T-cell (primary cell): ENCODE results near the gene HSP90AB1. TPM values are rescaled to one million over a fixed set of nuclear protein-coding genes. Genes with fewer than 3 reads are reported as not detected.

Experiments
- ATAC-seq, 4 experiments: fragments of 200-7000 bp in 3 of 4; fragments of 150-1000 bp in 1 of 4; cut with Tn5 transposase; replicated peaks in 1 of 4; 1 replicate in 3 of 4; 2 replicates in 1 of 4; pipeline ENCODE4 v1.10.0; 2021; ENCODE audit warnings: moderate library complexity in 3 of 4, mild to moderate bottlenecking in 2 of 4, moderate number of reproducible peaks in 1 of 4
- CTCF ChIA-PET, 2 donors: fragments of 300-600 bp; sonication (Branson Sonifier 250); formaldehyde crosslinking; loops; one replicate each; lab custom pipeline; 2022; ENCODE audit warnings: antibody characterized with exemption in 2 of 2; lab: Charles Lee
- POLR2A ChIA-PET, 2 donors: fragments of 300-600 bp; sonication (Branson Sonifier 250); formaldehyde crosslinking; loops; one replicate each; lab custom pipeline; 2022; ENCODE audit warnings: antibody characterized with exemption in 2 of 2; lab: Charles Lee
- DNase-seq, 35 experiments: peaks; one replicate each; pipeline versions ENCODE4 v3.0.0 to v3.0.0-alpha.2; 2013 to 2023
- H3K27ac ChIP-seq: one replicate; pipeline ENCODE4 v1.5.1; 2013; ENCODE audit warnings: low read length
- H3K27me3 ChIP-seq, 2 experiments: replicated peaks in 1 of 2; 1 replicate in 1 of 2; 2 replicates in 1 of 2; pipeline versions ENCODE4 v1.6.1 to v1.7.0; 2013; ENCODE audit warnings: low read length in 1 of 2, mixed read lengths in 1 of 2; ENCODE audit not compliant: control insufficient read depth in 2 of 2, insufficient read depth in 2 of 2; ENCODE audit errors: extremely low read depth in 1 of 2
- H3K36me3 ChIP-seq, 2 donors: 1 replicate in 1 of 2; 2 replicates in 1 of 2; pipeline versions ENCODE4 v1.6.1 to v1.7.0; 2013; ENCODE audit warnings: low read length in 1 of 2; ENCODE audit not compliant: control insufficient read depth in 2 of 2, insufficient read depth in 1 of 2; ENCODE audit errors: extremely low read depth in 1 of 2
- H3K4me1 ChIP-seq, 2 experiments: 1 replicate in 1 of 2; 2 replicates in 1 of 2; pipeline versions ENCODE4 v1.6.1 to v1.7.0; 2013; ENCODE audit warnings: low read length in 2 of 2, mixed read lengths in 1 of 2; ENCODE audit not compliant: insufficient read depth in 2 of 2, control insufficient read depth in 1 of 2; ENCODE audit errors: extremely low read depth in 1 of 2
- H3K4me3 ChIP-seq, 2 donors: 1 replicate in 1 of 2; 2 replicates in 1 of 2; pipeline versions ENCODE4 v1.5.1 to v1.7.0; 2013; ENCODE audit warnings: mild to moderate bottlenecking in 2 of 2, low read length in 1 of 2, moderate library complexity in 1 of 2; ENCODE audit not compliant: control insufficient read depth in 1 of 2; ENCODE audit errors: extremely low read depth in 1 of 2
- H3K9me3 ChIP-seq: 2 replicates; pipeline ENCODE4 v1.7.0; 2013
- H3K27ac Mint-ChIP-seq, 2 donors: one replicate each; pipeline ENCODE4 v1.8.0; 2020 to 2021; ENCODE audit warnings: mild to moderate bottlenecking in 2 of 2, mixed read lengths in 2 of 2
- H3K27me3 Mint-ChIP-seq, 2 donors: one replicate each; pipeline ENCODE4 v1.8.0; 2021 to 2022; ENCODE audit warnings: mixed read lengths in 2 of 2
- H3K36me3 Mint-ChIP-seq: one replicate; pipeline ENCODE4 v1.8.0; 2021; ENCODE audit warnings: mixed read lengths
- H3K4me1 Mint-ChIP-seq, 3 donors: one replicate each; pipeline ENCODE4 v1.8.0; 2020 to 2022; ENCODE audit warnings: mixed read lengths in 3 of 3, mild to moderate bottlenecking in 1 of 3
- H3K4me3 Mint-ChIP-seq, 3 donors: one replicate each; pipeline ENCODE4 v1.8.0; 2020 to 2022; ENCODE audit warnings: mild to moderate bottlenecking in 3 of 3, mixed read lengths in 3 of 3, moderate library complexity in 3 of 3
- H3K9me3 Mint-ChIP-seq, 3 donors: one replicate each; pipeline ENCODE4 v1.8.0; 2020 to 2022; ENCODE audit warnings: mixed read lengths in 3 of 3
- WGBS: methylation state at CpG from one replicate; pipeline ENCODE4 v1.1.5; 2013; ENCODE audit warnings: missing lambda C conversion rate; ENCODE audit not compliant: insufficient coverage; 5-methylcytosine and 5-hydroxymethylcytosine counted together
- total RNA-seq, 35 experiments: library from RNA in 6 of 35; stranded (reverse) in 6 of 35; fragments of 120-200 nt in 1 of 35; gene quantifications; one replicate each; pipeline versions ENCODE4 v1.2.1 to v1.2.4 and lab custom pipeline; 2013 to 2026

Gene HSP90AB1
- total RNA-seq, 5 donors from 2014 or later (not counting 1 experiment from before 2014, with no cell fraction given), result 394 to 454 (median 404) TPM

DNA sequence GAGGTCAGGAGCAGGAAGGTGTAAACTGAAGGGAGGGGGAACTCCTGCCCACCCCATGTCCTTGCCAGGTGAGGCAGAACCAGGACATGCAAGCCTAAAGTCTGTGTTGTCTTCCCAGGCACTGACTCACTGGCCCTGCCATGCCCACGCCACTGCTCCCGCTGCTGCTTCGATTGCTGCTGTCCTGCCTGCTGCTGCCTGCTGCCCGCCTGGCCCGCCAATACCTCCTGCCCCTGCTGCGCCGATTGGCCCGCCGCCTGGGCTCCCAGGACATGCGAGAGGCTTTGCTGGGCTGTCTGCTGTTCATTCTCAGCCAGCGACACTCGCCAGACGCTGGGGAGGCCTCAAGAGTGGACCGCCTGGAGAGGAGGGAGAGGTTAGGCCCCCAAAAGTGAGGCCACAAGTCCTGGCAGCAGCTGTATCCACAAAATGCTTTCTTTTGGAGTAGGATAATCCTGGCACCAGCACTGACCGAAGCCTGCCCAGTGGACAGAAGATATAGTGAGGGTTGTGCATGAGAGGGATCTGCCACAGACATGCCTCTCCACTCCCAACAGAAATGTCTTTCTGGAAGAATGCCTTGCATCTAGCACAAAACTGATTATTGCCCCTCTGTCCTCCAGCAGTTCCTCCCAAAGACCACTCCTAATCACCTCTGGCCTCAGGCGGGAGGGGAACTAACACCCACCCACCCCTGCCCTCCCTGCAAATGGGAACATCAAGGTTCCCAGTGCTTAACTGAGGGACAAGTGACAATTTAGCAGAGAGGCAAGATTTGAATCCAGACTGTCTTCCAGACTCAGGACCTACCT is 29.4 kb upstream of the HSP90AB1 start:
- Histone ChIP-seq H3K36me3 (no peaks in the 10 kb centered on the region), H3K27ac (no peak overlapping the region), H3K4me1 (peaks cover 4 to 21% of the 10 kb centered on the region in 2 experiments), H3K27me3 (peaks cover 0 to 45% of the 10 kb centered on the region in 2 experiments), H3K4me3 (no peak overlapping the region), H3K9me3 (no peaks in the 10 kb centered on the region)
- WGBS, result 87% methylated on average over 15 of the region's 16 CpGs
- Mint-ChIP-seq H3K27me3 (peaks cover 0 to 17% of the 10 kb centered on the region in 2 donors), H3K27ac (no peak overlapping the region), H3K4me1 (peaks cover 6 to 27% (median 14%) of the 10 kb centered on the region in 3 donors), H3K9me3 (no peaks in the 10 kb centered on the region), H3K4me3 (no peak overlapping the region), H3K36me3 (no peaks in the 10 kb centered on the region)
- DNase-seq, result no peak
- ChIA-PET POLR2A (no interaction called here), CTCF (no interaction called here)
- no peak for ATAC-seq

DNA sequence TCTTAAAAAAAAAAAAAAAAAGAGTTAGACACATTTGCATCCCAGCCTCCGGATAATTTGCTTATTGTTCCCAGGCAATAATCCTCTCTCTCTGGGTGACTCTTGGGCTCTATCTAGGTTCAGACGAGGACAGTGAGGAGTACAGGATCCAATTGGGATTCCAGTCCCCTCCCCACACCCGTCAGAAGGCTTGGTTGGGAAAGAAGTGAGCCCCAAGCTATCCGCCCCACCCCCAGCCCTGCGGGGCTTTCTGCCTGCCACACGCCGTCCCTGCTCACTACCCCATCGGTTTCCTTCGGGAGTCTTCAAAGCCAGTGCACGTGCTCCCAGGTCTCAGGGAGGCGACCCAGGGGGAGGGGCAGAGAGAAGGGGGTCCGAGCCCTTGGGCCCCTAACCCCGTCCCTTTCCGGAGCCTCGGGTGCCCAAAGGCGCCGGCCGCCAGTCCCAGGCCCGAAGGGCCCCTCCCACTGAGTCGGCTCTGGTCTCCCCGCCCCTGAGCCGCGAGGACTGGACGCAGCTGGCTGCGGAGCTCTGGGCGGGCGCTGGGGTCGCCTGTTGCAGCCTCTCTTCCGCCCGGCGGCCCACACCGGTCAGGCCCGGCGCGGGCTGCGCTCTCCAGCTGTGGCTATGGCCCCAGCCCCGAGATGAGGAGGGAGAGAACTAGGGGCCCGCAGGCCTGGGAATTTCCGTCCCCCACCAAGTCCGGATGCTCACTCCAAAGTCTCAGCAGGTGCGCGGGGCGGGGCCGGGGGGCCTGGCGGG is 27.7 kb upstream of the HSP90AB1 start:
- ChIA-PET POLR2A (no interaction called here), CTCF (no interaction called here)
- peak in 2 of 35 experiments; percentile 27 to 29 for DNase-seq
- H3K4me3 ChIP-seq, result peak overlapping the region in 1 of 2 donors; percentile 38
- Mint-ChIP-seq H3K9me3 (no peaks in the 10 kb centered on the region), H3K4me3 (peak overlapping the region in 2 of 3 donors; percentile 31 to 60), H3K36me3 (no peaks in the 10 kb centered on the region), H3K4me1 (peaks cover 18 to 37% (median 23%) of the 10 kb centered on the region in 3 donors), H3K27ac (no peak overlapping the region), H3K27me3 (peaks cover 0 to 17% of the 10 kb centered on the region in 2 donors)
- ATAC-seq, result no peak
- WGBS, result 5% methylated on average over 22 of the region's 45 CpGs
- no peaks in the 10 kb centered on the region for H3K9me3 ChIP-seq
- peaks cover 8 to 35% of the 10 kb centered on the region in 2 experiments for H3K4me1 ChIP-seq
- H3K27ac ChIP-seq, result no peak overlapping the region
- H3K27me3 ChIP-seq, result peaks cover 0 to 45% of the 10 kb centered on the region in 2 experiments
- no peaks in the 10 kb centered on the region for H3K36me3 ChIP-seq

DNA sequence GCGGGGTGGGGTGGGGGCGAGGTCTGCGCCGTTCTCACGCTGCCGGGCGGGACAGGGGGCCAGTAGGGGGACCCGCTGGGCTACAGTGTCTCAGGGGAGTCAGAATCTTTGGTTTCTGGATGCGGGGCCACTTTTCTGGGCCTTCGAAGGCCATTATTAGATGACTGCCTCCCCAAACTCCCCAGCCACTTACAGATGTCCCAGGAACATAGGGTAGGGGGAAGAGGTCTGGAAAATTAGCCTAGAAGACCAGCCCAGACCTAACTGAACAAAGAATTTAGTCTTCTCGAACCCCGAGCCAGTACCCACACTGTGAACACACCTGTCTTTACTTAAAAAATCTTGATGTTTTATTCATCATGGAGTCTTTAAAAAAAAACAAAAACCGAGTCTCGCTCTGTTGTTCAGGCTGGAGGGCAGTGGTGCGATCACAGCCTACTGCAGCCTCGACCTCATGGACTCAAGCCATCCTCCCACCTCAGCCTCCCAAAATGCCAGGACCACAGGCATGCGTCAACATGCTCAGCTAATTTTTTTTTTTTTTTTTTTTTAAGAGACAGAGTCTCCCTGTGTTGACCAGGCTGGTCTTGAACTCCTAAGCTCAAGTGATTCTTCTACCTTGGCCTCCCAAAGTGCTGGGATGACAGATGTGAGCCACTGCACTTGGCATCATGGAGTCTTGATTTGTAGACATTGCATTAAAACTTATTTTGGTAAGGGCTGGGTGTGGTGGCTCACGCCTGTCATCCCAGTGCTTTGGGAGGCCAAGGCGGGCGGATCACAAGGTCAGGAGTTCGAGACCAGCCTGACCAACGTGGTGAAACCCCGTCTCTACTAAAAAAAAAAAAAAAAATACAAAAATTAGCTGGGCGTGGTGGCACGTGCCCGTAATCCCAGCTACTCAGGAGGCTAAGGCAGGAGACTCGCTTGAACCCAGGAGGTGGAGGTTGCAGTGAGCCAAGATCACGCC is 26.8 kb upstream of the HSP90AB1 start:
- H3K36me3 ChIP-seq, result no peaks in the 10 kb centered on the region
- ChIA-PET CTCF (interaction anchor here (0.6 to 0.7 kb wide), 4 partner anchors 90 to 450 kb away, joined by 3 to 6 read pairs (median 3); partner anchors contain the start of gene AARS2 (in 1 of the 2)), POLR2A (no interaction called here)
- Mint-ChIP-seq H3K27me3 (peaks cover 0 to 17% of the 10 kb centered on the region in 2 donors), H3K4me1 (peaks cover 21 to 43% (median 28%) of the 10 kb centered on the region in 3 donors), H3K4me3 (peak overlapping the region in 2 of 3 donors; percentile 31 to 60), H3K9me3 (no peaks in the 10 kb centered on the region), H3K27ac (no peak overlapping the region), H3K36me3 (no peaks in the 10 kb centered on the region)
- no peak for DNase-seq
- H3K27me3 ChIP-seq, result peaks cover 0 to 45% of the 10 kb centered on the region in 2 experiments
- peaks cover 9 to 40% of the 10 kb centered on the region in 2 experiments for H3K4me1 ChIP-seq
- H3K4me3 ChIP-seq, result no peak overlapping the region
- H3K9me3 ChIP-seq, result no peaks in the 10 kb centered on the region
- WGBS, result 64% methylated on average over 6 of the region's 28 CpGs
- H3K27ac ChIP-seq, result no peak overlapping the region
- ATAC-seq, result no peak

DNA sequence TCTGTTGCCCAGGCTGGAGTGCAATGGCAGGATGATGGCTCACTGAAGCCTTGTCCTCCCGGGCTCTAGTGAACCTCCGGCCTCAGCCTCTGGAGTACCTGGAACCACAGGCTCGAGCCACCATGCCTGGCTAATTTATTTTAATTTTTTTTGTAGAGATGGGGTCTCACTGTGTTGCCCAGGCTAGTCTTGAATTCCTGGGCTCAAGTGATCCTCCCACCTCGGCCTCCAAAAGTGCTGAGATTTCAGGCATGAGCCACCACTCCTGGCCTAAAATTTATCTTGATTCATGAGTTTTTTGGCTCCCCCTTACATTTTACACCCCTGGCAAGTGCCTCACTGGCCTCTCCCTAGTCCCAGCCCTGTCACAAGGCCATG is 26.0 kb upstream of the HSP90AB1 start:
- Histone ChIP-seq H3K27ac (no peak overlapping the region), H3K27me3 (peaks cover 0 to 44% of the 10 kb centered on the region in 2 experiments), H3K9me3 (no peaks in the 10 kb centered on the region), H3K4me3 (no peak overlapping the region), H3K36me3 (no peaks in the 10 kb centered on the region), H3K4me1 (peaks cover 9 to 40% of the 10 kb centered on the region in 2 experiments)
- ATAC-seq (no peak), DNase-seq (no peak)
- POLR2A ChIA-PET, result no interaction called here
- Mint-ChIP-seq H3K36me3 (no peaks in the 10 kb centered on the region), H3K4me3 (no peak overlapping the region), H3K27me3 (peaks cover 0 to 17% of the 10 kb centered on the region in 2 donors), H3K4me1 (peaks cover 21 to 43% (median 28%) of the 10 kb centered on the region in 3 donors), H3K27ac (no peak overlapping the region), H3K9me3 (no peaks in the 10 kb centered on the region)
- CTCF ChIA-PET, result interaction anchor here in 1 of 2 donors (0.7 to 1.8 kb wide), 3 partner anchors 21 to 446 kb away, joined by 3 to 4 read pairs (median 3); partner anchors contain the start of gene AARS2
- WGBS, result 100% methylated on average over 3 of the region's 4 CpGs

DNA sequence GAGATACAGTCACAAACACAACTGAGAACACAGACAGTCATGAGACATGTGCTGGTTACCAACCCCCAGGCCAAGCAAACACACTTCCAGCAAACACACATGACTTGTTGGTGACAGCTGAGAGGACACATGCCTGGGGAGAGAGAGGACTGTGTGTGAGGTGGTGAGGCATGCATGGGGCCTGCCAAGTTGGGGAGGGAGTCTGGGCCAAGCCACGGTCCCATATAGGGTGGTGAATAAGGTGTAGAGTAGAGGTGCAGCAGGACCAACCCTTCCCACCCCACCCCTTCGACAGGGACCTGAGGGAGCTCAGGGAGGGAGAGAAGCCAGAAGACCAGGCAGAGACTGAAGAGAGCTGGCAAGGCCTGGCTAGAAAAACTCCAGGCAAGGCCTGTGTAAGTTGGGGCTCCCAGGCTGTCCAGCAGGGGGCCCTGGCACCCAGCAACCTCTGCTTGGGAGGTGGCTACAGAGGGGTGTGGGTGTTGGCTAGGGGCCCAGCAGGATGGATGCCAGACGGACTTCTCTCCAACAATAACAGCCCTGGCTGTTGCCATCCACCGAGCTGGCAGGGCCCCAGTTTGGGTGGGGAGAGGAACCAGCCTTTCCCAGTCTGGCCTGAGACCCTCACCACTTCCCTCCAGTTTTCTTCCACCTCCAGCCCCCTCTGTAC is 25.5 kb upstream of the HSP90AB1 start:
- ChIA-PET POLR2A (interaction anchor here (0.6 kb wide), 3 partner anchors 16 to 118 kb away, joined by 3 to 9 read pairs (median 5); no protein-coding TSS in a partner anchor), CTCF (interaction anchor here (0.9 to 1.8 kb wide), 2 partner anchors 21 to 90 kb away, joined by 3 to 4 read pairs; no protein-coding TSS in a partner anchor)
- Histone ChIP-seq H3K4me1 (peaks cover 9 to 40% of the 10 kb centered on the region in 2 experiments), H3K9me3 (no peaks in the 10 kb centered on the region), H3K36me3 (no peaks in the 10 kb centered on the region), H3K4me3 (no peak overlapping the region), H3K27me3 (peaks cover 0 to 41% of the 10 kb centered on the region in 2 experiments), H3K27ac (no peak overlapping the region)
- WGBS, result no CpG with 5 or more reads among the region's 4 CpGs
- Mint-ChIP-seq H3K4me1 (peaks cover 21 to 43% (median 28%) of the 10 kb centered on the region in 3 donors), H3K27ac (no peak overlapping the region), H3K36me3 (no peaks in the 10 kb centered on the region), H3K4me3 (peak overlapping the region in 1 of 3 donors; percentile 21), H3K27me3 (peaks cover 0 to 17% of the 10 kb centered on the region in 2 donors), H3K9me3 (no peaks in the 10 kb centered on the region)
- peak; percentile 49 to 83 (median 68) for DNase-seq
- peak; percentile 52 to 65 (median 57) for ATAC-seq
